ENCODE data around the gene TBRG1.
"Not testable (repeated sequence)": the region's sequence is repeated elsewhere in the genome, so short reads cannot be mapped to it uniquely, and the experiment has no call there.

TBRG1 gene, protein sequence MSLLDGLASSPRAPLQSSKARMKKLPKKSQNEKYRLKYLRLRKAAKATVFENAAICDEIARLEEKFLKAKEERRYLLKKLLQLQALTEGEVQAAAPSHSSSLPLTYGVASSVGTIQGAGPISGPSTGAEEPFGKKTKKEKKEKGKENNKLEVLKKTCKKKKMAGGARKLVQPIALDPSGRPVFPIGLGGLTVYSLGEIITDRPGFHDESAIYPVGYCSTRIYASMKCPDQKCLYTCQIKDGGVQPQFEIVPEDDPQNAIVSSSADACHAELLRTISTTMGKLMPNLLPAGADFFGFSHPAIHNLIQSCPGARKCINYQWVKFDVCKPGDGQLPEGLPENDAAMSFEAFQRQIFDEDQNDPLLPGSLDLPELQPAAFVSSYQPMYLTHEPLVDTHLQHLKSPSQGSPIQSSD
- 94.0 to 149 (median 143) reads per million in 3 experiments for total RNA-seq

DNA sequence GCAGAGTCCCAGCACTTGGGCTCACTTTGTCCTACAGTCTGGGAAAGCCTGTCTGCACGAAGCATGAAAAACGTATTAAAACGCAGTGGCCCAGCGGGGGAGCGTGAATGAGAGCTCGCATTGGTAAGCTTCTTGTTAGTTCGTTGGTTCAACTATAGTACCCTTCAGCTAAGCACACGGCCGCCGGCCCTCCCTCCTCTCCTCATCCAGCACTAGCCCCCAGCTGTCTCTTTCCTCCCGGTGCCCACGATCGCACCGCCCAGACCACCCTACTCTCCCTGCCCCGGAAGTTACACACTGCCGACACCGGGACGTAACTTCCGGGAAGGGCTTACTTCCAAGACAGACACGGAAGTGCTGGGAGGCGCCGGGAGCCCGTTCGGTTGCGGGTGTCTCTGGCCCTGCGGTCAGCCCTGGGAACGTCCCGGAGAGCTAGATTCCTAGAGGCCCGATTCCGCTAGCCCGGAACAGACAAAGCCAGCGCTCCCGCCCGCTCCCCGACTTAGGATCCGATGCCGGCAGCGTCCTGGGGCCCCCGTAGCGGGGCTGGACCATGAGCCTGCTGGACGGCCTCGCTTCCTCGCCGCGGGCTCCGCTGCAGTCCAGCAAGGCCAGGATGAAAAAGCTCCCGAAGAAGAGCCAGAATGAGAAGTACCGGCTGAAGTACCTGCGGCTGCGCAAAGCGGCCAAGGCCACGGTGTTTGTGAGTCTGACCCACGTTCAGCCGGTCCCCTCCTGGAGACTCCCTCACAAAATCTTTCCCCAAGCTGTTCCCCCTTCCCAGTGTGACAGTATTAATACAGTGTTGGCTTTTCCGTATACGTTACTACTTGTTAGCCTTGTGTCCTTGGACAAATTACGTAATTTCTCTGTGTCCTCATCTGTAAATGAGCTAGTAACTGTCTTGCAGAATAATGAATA lies at the start of gene TBRG1:
TBRG1 (plus strand) TSS at position 334 of the 921 bp plus-strand sequence; CDS start at position 554, 220 bp downstream.
- peak; percentile 81 for DNase-seq

DNA sequence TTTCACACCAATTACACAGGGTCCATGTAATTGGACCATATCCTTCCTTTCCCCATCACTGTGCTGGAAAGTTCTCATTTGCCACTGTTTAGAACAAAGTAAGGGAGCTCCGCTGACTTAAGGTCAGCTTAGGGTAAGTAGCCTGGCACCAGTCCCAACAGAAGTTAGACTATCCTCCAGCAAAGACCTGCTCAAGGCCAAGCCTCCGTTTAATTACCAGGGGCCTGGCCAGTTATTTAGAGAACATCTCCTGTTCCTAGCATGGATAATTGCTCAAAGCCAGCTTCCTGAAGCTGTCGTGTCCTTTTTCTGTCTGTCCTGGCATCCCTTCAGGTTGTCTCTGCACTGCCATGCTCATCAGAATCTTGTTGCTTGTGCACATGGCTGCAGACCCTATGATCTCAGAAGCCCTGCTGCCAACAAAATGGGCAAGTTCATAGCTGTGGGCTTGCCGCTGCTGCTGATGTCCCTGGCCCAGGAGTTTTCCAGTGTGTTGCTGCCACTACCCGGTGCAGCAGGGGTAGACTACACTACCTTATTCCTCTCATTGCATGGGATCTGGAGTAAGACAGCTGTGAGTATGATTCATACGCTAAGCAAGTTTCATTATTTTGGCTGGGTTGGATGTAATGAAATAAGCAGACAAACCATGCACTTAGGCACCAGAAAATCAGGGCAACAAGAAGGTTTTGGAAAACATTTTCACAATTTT lies 44.8 kb upstream of the TBRG1 start:
- no peak for DNase-seq

DNA sequence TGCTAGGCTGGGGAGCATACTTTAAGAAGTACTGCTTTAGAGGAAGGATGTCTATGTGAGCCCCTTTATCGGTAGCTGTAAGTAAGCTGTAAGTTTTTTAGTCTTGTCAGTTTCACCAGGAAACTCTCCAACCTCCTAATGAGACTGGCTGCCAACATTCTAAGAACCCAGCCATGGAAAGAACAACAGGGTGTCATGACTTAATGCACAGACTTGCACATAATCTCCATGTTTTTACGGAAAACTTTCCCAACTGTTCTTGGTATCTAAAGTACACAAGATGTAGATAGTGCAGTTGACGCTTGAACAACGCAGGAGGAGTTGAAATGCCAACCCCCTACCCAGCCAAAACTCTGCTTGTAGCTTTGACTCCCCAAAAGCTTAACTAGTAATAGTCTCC lies 43.9 kb upstream of the TBRG1 start:
- no peak for DNase-seq

DNA sequence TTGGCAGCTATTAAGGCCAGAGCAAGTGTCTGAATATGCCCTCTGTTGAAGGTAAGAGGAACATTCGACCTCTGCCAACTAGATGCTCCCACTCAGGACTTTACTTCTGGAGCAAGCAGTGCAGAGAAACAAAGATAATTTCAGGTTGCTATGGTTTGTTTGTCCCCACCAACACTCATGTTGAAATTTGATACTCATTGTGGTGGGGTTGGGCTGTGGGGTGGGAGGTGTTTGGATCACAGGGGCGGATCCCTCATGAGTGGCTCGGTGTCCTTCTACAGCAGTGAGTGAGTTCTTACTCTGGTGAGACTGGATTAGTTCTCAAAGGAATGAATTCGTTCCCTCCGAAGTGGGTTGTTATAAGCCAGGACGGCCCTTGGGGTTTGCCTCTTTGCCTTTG lies 40.8 kb upstream of the TBRG1 start:
- no peak for DNase-seq

DNA sequence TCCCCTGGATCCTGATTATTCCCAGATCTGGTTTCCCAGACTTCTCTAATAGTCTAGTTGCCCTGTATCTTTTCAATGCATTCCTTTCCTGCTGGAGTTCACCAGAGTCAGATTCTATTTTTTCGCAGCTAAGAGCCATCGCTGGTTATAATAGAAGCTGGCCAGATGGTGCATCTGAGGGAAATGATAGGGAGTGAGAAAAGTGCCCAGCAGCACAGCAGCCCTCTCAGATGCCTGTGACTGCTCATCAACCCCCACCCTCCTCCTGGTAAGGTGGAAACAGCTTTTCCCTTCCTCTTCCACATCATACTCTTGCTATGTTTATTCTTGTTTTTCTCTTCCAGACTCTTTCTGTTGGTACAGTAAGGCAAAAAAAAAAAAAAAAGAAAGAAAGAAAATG lies 40.1 kb upstream of the TBRG1 start:
- no peak for DNase-seq

DNA sequence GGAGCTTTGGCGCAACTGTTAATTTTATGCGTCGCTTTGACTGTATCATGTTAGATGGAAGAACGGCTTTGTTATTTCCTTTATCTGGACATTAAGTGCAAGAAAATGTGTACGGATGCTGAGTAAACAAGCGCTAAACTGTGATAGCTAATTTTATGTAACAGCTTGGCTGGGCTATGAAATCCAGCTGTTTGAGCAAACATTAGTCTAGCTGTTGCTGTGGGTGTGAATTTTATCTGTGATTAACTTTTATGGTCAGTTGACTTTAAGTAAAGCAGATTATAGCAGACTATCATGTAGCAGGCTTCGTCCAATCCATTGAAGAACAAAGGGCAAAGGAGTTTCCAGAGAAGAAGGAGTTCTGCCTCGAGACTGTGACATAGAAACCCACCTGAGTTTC lies 38.9 kb upstream of the TBRG1 start:
- no peak for DNase-seq

DNA sequence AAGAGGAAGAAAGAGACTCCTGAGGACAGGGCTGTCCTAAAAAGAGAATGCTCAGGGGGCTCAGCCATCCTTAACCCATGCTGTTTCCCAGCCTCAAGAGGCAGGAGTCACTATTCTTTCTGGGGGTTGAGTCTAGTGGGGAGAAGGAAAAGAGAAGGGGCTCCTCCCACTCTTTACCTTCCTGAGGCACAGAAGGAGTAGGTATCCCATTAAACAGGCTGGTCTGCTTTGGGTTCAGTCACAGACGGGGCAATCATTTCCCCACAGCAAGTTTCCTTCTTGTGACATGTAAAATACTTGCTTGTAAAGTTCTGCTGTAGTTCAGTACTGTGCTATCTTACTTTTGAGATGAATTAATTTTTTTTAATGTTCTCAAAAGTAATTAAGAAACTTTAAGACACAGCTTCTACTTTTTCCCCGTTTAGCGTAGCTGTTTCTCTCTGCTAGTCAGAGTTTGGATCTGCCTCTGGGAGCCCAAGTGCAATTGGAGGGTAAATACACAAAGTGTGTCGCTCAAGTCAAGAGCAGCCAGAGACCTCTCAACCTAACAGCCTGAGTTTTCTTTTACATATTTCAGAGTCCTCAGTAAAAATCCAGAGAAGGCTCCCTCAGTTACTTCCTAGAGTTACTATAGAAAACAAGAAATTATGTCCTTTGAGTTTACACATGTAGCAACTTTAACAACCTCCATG lies 37.8 kb upstream of the TBRG1 start:
- no peak for DNase-seq

DNA sequence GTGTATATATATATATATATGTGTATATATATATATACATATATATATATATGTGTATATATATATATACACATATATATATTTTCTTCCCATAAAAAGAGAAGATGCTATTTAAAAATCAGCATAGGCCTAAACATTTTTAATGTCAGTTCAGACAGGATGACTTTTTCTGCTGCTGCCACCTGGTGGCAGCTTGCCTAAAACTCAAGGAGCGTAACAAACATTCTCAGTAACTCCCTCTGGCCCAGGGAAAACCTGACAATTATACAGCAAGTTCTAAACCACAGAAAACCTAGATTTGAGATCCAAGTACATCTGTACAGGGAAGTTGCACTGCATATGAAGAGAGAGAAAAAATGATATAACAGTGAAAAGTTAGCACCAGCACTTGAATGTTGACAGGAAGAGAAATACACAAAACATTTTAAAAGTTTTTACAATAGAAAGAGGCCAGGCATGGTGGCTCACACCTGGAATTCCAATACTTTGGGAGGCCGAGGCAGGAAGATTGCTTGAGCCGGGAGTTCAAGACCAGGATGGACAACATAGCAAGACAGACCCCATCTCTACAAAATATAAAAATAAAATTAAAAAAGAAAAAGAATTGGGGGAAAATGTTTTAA lies 36.3 kb upstream of the TBRG1 start:
- DNase-seq: peak; percentile 12

DNA sequence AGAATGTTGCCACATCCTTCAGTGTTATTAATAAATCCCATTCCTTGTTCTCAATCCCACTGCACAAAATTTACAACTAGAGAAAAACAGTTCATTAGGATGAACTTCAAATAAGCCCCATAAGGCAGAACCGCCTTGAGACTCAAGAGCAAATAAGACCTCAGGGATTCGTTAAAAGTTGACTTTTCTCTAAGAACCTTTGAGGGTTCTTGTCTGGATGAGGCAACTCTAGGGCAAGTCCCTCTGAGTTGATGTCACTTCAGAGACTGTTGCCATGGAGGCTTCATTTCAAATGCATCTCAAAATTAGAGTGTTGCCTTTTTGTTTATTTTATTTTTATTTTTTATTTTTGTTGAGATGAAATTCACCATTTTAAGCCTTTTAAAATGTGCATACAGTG lies 31.2 kb upstream of the TBRG1 start:
- no peak for DNase-seq

DNA sequence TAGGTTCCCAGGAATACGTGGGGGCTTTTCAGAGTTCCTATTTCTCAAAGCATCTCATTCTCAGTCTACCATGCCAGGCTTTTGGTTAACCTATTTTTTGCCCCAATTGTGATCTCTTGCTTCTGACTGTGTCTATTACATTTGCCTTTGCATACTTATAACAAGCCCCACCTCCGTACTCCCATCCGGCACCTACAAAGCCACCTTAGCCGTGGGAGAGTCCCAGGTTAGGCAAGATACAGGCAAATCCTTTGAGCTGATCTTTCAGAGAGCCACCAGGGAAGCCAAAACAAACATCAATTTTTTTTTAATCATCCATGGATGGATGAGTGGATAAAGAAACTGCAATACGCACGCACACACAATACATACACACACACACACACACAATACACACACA lies 30.0 kb upstream of the TBRG1 start:
- no peak for DNase-seq

DNA sequence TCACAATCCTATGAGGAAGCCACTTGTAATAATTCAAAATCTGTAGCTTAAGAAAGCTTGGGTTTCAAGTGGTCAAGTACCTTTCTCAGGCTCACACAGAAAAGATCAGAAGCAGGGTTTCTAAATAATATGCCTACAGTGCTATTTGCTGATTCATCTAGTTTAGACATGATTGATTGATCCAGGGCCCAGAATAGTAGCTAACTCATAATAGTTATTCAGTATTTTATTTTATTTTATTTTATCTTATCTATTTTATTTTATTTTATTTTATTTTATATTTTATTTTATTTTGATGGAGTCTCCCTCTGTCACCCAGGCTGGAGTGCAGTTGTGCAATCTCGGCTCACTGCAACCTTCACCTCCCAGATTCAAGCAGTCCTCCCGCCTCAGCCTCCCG lies 27.4 kb upstream of the TBRG1 start:
- DNase-seq: no peak

DNA sequence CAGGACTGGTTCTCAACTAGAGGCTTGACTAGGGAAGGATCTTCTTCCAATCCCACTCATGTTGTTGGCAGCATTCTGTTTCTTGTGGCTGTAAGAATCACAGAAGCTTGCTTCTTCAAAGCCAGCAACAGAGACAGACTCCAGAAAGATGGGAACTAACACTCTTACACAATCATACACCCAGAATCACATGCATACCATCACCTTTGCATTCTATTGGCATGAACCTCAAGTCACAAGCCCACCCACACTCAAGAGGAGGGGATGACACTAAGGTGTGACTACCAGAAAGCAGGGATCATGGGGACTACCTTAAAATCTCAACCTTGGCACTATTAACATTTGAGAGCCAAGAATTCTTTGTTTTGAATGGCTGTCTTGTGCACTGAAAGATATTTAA lies 25.0 kb upstream of the TBRG1 start:
- no peak for DNase-seq

DNA sequence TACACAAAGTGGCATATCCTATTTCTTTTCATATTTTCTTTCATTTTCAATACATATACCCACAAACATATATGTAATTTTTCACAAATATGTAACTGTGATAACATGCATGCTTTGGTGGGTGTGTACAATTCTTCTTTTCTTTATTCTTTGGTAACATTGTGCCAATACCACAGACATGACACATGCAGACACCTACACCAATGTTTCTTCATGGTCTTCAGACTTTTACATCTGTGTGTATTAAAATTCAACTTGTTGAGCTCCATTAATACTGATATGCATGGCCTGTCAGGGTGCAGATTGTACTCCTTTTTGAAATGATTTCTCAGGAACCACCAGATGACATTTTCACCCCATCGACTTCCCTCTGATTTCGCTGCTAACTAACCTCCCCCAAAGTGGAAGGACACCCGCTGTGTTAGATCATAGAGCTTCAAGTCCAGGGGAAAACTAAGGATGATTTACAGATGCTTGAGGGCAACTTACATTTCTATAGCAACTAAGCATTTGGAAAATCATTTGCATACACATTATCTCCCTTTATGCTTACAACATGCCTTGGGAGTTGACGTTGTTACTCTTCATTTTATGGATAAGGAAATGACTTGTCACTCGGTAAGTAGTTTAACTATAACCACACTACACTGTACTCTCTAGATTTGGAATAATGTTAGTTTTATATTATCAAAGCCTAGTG lies 21.9 kb upstream of the TBRG1 start:
- DNase-seq: no peak

DNA sequence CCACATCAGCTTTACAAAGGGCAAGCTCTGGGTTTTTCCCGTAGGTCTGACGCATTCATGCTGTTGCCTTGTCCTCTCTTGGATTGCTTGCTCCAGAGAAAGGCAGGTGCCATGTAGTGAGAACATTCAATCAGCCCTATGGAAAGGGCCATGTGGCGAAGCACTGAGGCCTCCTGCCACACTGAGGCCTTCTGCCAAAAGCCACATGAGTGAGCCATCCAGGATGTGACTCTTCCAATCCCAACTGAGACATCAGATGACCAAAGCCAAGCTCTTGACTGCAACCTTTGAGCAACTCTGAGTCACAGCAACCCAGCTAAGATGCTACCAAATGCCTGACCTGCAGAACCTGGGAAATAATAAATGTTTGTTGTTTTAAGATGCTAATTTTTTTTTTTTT lies 20.5 kb upstream of the TBRG1 start:
- DNase-seq: no peak

DNA sequence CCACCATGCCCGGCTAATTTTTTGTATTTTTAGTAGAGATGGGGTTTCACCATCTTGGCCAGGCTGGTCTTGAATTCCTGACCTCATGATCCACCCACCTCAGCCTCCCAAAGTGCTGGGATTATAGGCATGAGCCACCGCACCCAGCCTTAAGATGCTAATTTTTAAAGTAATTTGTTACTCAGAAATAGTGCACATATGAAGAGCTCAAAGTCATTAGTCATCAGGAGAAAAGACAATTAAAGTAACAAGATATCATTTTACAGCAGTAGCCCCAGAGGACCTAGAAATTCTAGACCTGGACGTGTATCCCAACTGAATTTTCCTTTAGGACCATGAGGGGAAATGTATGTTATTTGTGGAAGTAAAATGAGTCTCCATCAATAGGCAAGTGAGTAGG lies 19.9 kb upstream of the TBRG1 start:
- DNase-seq: not testable (repeated sequence)

DNA sequence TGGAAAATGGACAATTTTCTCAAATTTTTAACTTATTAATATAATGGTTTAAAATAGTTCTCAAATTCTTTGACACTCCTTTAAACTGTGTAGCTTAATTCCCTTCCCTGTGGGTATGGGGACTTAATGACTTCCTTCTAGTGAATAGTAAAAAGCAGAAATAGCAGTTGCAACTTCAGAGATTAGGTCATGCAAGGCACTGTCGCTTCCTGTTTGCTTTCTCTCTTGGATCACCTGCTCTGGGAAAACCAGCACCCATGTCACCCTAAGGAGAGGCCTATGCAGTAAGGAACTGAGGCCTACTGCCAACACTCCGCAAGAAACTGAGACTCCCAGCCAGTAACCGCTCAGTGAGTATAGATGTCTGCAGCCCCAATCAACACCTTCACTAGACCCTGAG lies 16.9 kb upstream of the TBRG1 start:
- no peak for DNase-seq

DNA sequence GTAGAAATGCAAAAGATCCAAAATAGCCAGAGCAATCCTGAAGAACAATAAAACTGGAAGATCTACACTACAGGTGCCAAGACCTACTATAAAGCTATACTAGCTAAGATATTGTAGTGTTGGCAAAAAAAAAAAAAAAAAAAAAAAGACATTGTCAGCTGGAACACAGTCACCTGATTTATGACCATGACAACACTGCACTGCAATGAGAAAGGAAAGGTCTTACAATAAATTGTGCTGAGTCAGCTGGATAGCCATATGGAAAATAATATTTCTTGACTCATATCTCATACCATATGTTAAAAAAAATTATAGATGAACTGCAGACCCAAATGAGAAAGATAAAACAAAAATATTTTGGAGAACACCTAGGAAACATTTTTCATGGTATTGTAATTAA lies 14.5 kb upstream of the TBRG1 start:
- DNase-seq: no peak

DNA sequence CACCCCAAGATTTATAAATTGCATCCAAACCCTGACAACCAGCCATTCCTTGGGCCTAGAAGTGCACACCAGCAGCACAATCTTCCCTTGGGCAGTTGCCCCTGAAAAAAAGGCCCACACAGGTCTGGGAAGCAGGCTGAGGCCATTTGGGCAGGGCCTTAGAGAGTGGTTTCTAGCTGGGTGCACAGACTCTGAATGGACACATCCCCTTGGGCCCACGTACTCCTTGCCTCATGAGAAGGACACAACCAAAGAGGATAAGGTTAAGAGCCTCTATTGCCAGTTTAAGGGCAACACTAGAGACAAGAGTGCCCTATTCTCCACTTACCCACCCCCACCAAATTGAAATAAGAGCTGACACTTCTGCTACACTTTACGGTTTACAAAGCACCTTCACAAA lies 12.4 kb upstream of the TBRG1 start:
- no peak for DNase-seq

DNA sequence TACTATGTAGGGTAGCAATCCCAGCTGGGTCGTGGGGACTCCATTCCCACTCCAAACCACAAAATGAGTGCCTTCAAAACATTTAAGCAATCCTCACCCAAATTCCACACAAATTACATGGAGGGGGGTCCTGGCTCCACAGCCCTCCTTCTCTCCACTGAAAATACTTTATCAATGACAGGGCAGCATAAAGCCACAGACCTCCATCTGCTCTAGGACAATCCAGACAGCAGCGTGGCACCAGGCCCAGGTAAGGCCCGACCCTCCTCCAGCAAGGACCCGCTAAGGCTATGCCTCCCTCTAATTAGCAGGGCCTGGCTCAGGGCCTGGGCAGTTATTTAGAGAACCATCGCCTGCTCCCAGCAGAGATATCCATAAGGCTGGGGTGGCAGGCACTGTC lies 11.6 kb upstream of the TBRG1 start, which contains the start of gene PANX3:
PANX3 (plus strand) TSS at position 365 of the 400 bp plus-strand sequence. CDS start 129 bp downstream, outside the sequence.
- no peak for DNase-seq

DNA sequence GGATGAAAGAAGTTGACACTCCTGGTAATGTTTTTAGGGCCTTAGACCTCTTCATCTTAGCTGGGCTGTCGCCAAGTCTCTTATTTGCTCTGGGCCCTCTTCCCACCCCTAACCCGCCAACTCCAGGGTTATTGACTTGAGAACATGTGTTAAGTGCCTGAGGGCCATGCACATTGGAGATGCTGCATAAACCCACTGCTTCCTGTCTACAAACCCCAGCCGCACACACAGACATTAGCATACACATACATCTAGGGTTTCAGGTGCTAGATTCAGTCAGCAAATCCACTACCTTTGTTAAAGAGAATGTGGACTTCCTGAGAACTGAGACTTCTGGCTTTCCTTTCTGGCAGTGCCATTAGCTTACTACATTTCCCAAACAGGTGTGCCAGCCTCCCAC lies 10.6 kb upstream of the TBRG1 start:
- DNase-seq: no peak

DNA sequence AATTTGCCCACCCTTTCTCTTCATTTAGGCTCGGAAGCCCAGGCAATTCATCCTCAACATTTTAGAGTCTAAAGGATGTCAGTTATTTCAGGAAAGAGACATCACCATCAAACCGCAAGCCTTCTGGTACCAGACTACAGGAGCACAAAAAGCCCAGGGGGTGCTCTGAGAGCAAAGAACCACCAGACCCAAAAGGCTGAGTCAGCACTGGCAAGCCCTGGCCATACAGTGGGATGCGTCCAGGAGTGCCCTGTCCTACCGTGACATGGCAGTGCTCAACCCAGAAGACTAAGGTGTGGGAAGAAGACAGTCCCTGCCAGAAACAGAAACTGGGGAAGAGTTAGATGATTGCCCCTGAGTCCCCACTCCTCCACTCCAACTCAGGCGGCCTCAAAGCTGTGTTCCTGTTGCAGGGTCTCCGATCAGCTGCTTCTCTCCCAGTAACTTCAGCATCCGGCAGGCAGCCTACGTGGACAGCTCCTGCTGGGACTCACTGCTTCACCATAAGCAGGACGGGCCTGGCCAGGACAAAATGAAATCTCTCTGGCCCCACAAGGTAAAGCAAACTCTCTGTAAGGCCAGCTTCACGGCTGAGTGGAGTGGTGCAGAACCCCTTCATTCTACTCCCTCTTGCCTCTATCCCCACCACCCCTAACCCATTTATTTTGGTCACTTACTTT lies 10.0 kb upstream of the TBRG1 start:
- no peak for DNase-seq
